ENCODE data around the gene TRIM17.

DNA sequence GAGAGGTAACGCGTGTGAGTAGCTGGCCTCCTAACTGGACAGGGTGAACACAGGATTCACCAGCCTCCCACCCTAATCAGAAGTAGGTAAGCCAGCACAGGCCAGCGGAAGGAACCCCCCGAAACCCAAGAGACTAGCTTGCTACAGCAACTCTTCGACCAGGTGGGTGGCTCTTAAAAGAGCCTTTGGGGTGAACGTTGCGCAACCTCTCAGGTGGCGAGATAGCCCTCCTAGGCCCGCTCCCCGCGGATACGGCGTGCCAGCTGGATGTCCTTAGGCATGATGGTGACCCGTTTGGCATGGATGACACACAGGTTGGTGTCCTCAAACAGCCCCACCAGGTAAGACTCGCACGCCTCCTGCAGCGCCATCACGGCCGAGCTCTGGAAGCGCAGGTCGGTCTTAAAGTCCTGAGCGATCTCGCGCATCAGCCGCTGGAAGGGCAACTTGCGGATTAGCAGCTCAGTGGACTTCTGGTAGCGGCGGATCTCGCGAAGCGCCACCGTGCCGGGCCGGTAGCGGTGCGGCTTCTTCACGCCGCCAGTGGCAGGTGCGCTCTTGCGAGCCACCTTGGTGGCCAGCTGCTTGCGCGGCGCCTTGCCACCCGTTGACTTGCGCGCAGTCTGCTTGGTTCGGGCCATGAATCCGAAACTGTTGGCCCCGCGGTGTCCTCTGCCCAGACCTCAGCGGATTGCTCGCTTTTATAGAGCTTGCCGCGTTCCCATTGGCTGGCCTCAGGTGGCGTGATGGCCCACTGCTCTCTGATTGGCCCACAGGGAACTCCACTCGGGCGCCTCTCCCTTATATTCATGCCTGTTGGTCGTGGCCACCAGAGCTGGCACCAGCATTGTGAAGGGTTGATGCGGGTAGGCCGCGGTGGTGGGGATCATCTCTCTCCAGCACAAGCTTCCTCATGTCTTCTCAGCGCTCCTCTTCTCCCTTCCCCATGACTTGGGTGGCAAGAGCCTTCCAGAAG, 8.3 kb upstream of the TRIM17 start:
- TF ChIP-seq, protein P1, sequence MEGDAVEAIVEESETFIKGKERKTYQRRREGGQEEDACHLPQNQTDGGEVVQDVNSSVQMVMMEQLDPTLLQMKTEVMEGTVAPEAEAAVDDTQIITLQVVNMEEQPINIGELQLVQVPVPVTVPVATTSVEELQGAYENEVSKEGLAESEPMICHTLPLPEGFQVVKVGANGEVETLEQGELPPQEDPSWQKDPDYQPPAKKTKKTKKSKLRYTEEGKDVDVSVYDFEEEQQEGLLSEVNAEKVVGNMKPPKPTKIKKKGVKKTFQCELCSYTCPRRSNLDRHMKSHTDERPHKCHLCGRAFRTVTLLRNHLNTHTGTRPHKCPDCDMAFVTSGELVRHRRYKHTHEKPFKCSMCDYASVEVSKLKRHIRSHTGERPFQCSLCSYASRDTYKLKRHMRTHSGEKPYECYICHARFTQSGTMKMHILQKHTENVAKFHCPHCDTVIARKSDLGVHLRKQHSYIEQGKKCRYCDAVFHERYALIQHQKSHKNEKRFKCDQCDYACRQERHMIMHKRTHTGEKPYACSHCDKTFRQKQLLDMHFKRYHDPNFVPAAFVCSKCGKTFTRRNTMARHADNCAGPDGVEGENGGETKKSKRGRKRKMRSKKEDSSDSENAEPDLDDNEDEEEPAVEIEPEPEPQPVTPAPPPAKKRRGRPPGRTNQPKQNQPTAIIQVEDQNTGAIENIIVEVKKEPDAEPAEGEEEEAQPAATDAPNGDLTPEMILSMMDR (IDR thresholded peaks at IDR 0.05) = no peak
- TF ChIP-seq POLR2AphosphoS5 (IDR thresholded peaks at IDR 0.05; ENCODE audit: low read depth, low read length) (no peak), NFIC (IDR thresholded peaks at IDR 0.05; ENCODE audit: borderline replicate concordance) (no peak), TEAD4 (IDR thresholded peaks at IDR 0.05; ENCODE audit: borderline replicate concordance, insufficient read depth) (no peak), YY1 (IDR thresholded peaks at IDR 0.05; ENCODE audit: low read depth) (no peak), RAD21 (IDR thresholded peaks at IDR 0.05; ENCODE audit: low read length) (no peak), RXRA (IDR thresholded peaks at IDR 0.05; ENCODE audit: borderline replicate concordance, low read depth) (no peak), RCOR1 (IDR thresholded peaks at IDR 0.05; ENCODE audit: low read length) (no peak), CHD2 (IDR thresholded peaks at IDR 0.05; ENCODE audit: low read length, partially characterized antibody) (no peak), SIN3A (IDR thresholded peaks at IDR 0.05; ENCODE audit: borderline replicate concordance, low read depth, low read length) (no peak)
- TF ChIP-seq, protein P2, sequence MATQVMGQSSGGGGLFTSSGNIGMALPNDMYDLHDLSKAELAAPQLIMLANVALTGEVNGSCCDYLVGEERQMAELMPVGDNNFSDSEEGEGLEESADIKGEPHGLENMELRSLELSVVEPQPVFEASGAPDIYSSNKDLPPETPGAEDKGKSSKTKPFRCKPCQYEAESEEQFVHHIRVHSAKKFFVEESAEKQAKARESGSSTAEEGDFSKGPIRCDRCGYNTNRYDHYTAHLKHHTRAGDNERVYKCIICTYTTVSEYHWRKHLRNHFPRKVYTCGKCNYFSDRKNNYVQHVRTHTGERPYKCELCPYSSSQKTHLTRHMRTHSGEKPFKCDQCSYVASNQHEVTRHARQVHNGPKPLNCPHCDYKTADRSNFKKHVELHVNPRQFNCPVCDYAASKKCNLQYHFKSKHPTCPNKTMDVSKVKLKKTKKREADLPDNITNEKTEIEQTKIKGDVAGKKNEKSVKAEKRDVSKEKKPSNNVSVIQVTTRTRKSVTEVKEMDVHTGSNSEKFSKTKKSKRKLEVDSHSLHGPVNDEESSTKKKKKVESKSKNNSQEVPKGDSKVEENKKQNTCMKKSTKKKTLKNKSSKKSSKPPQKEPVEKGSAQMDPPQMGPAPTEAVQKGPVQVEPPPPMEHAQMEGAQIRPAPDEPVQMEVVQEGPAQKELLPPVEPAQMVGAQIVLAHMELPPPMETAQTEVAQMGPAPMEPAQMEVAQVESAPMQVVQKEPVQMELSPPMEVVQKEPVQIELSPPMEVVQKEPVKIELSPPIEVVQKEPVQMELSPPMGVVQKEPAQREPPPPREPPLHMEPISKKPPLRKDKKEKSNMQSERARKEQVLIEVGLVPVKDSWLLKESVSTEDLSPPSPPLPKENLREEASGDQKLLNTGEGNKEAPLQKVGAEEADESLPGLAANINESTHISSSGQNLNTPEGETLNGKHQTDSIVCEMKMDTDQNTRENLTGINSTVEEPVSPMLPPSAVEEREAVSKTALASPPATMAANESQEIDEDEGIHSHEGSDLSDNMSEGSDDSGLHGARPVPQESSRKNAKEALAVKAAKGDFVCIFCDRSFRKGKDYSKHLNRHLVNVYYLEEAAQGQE (IDR thresholded peaks at IDR 0.05; ENCODE audit: low read depth, low read length) = no peak
- TF ChIP-seq, protein P3, sequence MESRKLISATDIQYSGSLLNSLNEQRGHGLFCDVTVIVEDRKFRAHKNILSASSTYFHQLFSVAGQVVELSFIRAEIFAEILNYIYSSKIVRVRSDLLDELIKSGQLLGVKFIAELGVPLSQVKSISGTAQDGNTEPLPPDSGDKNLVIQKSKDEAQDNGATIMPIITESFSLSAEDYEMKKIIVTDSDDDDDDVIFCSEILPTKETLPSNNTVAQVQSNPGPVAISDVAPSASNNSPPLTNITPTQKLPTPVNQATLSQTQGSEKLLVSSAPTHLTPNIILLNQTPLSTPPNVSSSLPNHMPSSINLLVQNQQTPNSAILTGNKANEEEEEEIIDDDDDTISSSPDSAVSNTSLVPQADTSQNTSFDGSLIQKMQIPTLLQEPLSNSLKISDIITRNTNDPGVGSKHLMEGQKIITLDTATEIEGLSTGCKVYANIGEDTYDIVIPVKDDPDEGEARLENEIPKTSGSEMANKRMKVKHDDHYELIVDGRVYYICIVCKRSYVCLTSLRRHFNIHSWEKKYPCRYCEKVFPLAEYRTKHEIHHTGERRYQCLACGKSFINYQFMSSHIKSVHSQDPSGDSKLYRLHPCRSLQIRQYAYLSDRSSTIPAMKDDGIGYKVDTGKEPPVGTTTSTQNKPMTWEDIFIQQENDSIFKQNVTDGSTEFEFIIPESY (IDR thresholded peaks at IDR 0.05; ENCODE audit: borderline replicate concordance, low read depth) = no peak
- TF ChIP-seq, protein P4, sequence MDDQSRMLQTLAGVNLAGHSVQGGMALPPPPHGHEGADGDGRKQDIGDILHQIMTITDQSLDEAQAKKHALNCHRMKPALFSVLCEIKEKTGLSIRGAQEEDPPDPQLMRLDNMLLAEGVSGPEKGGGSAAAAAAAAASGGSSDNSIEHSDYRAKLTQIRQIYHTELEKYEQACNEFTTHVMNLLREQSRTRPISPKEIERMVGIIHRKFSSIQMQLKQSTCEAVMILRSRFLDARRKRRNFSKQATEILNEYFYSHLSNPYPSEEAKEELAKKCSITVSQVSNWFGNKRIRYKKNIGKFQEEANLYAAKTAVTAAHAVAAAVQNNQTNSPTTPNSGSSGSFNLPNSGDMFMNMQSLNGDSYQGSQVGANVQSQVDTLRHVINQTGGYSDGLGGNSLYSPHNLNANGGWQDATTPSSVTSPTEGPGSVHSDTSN (IDR thresholded peaks at IDR 0.05) = no peak
